ENCODE measurements around the gene CEACAM1. TPM values are rescaled to one million over a fixed set of nuclear protein-coding genes. Genes with fewer than 3 reads are reported as not detected.
"Not testable (repeated sequence)": the region's sequence is repeated elsewhere in the genome, so short reads cannot be mapped to it uniquely, and the experiment has no call there.

CEACAM1 gene

GRCh38 chr19:42461700-42462324, 66.5 kb downstream of the CEACAM1 start:
- no peak overlapping the region for H3K18ac ChIP-seq (ENCODE audit: low read depth in 1 of 2, low read length in 2 of 2)
- H3K9me3 ChIP-seq (ENCODE audit: control insufficient read depth, low read length) = no peaks in the 10 kb centered on the region
- H3K4me3 ChIP-seq (ENCODE audit: insufficient read depth in 1 of 2, low read depth in 1 of 2, low read length in 2 of 2) = no peak overlapping the region
- no peak overlapping the region for H3K14ac ChIP-seq (ENCODE audit: low read length in 2 of 2)
- no peak overlapping the region for H3K9ac ChIP-seq (ENCODE audit: low read length)
- no peak overlapping the region for H2BK120ac ChIP-seq (ENCODE audit: low read depth, low read length)
- no peak overlapping the region for H4K91ac ChIP-seq (ENCODE audit: low read length)
- H3K4me2 ChIP-seq (ENCODE audit: low read length, poor library complexity, severe bottlenecking) = no peak overlapping the region
- H2AFZ ChIP-seq (ENCODE audit: low read depth, low read length) = no peak overlapping the region
- no peak overlapping the region for H4K8ac ChIP-seq (ENCODE audit: low read length)
- no peak overlapping the region for H3K27ac ChIP-seq (ENCODE audit: low read length, poor library complexity, severe bottlenecking)
- H2BK15ac ChIP-seq (ENCODE audit: low read depth, poor library complexity, severe bottlenecking) = no peak overlapping the region
- no peak overlapping the region for H2AK5ac ChIP-seq (ENCODE audit: low read length, severe bottlenecking)
- no peak overlapping the region for H2BK5ac ChIP-seq (ENCODE audit: low read depth, low read length, poor library complexity, severe bottlenecking)
- H3K27me3 ChIP-seq (ENCODE audit: control insufficient read depth in 1 of 2, insufficient read depth in 1 of 2, low read length in 2 of 2) = peaks cover 0 to 69% of the 10 kb centered on the region in 2 experiments
- no peak overlapping the region for H3K4ac ChIP-seq (ENCODE audit: low read depth in 1 of 2, low read length in 2 of 2)
- no peaks in the 10 kb centered on the region for H3K79me1 ChIP-seq (replicated peaks; ENCODE audit: low read length, poor library complexity, severe bottlenecking)
- DNase-seq = no peak
- H3K4me1 ChIP-seq (ENCODE audit: control insufficient read depth, insufficient read depth, low read depth, low read length) = no peaks in the 10 kb centered on the region
- no peaks in the 10 kb centered on the region for H3K36me3 ChIP-seq (ENCODE audit: control insufficient read depth in 1 of 2, insufficient read depth in 2 of 2, low read depth in 1 of 2, low read length in 2 of 2)
- WGBS = 97% methylated on average over 4 of the region's 4 CpGs
- no peak overlapping the region for H3K23ac ChIP-seq (ENCODE audit: low read length in 2 of 2)
- H2BK12ac ChIP-seq (ENCODE audit: low read length in 2 of 2) = no peak overlapping the region

GRCh38 chr19:42461231-42461630, 67.0 kb downstream of the CEACAM1 start:
- H3K9ac ChIP-seq (ENCODE audit: low read length); H3K4ac ChIP-seq (ENCODE audit: low read depth in 1 of 2, low read length in 2 of 2); DNase-seq; H3K4me1 ChIP-seq (ENCODE audit: control insufficient read depth, insufficient read depth, low read depth, low read length); H3K18ac ChIP-seq (ENCODE audit: low read depth in 1 of 2, low read length in 2 of 2); H3K4me3 ChIP-seq (ENCODE audit: insufficient read depth in 1 of 2, low read depth in 1 of 2, low read length in 2 of 2); H3K27ac ChIP-seq (ENCODE audit: low read length, poor library complexity, severe bottlenecking); H3K36me3 ChIP-seq (ENCODE audit: control insufficient read depth in 1 of 2, insufficient read depth in 2 of 2, low read depth in 1 of 2, low read length in 2 of 2); H3K9me3 ChIP-seq (ENCODE audit: control insufficient read depth, low read length); H2BK5ac ChIP-seq (ENCODE audit: low read depth, low read length, poor library complexity, severe bottlenecking); H3K14ac ChIP-seq (ENCODE audit: low read length in 2 of 2); H2AFZ ChIP-seq (ENCODE audit: low read depth, low read length); H2BK12ac ChIP-seq (ENCODE audit: low read length in 2 of 2); H2AK5ac ChIP-seq (ENCODE audit: low read length, severe bottlenecking); H3K23ac ChIP-seq (ENCODE audit: low read length in 2 of 2); H4K91ac ChIP-seq (ENCODE audit: low read length); H4K8ac ChIP-seq (ENCODE audit: low read length); H2BK15ac ChIP-seq (ENCODE audit: low read depth, poor library complexity, severe bottlenecking); H2BK120ac ChIP-seq (ENCODE audit: low read depth, low read length); H3K4me2 ChIP-seq (ENCODE audit: low read length, poor library complexity, severe bottlenecking); H3K79me1 ChIP-seq (replicated peaks; ENCODE audit: low read length, poor library complexity, severe bottlenecking): not testable (repeated sequence)
- peaks cover 0 to 64% of the 10 kb centered on the region in 2 experiments for H3K27me3 ChIP-seq (ENCODE audit: control insufficient read depth in 1 of 2, insufficient read depth in 1 of 2, low read length in 2 of 2)
- WGBS = 93% methylated on average over 8 of the region's 8 CpGs

- 82% methylated on average over 2 of the region's 2 CpGs for WGBS
- no peak overlapping the region for H3K9ac ChIP-seq (ENCODE audit: low read length)
Observed at GRCh38 chr19:42459926-42460325, 68.4 kb downstream of the CEACAM1 start.

More at GRCh38 chr19:42459926-42460325, 68.4 kb downstream of the CEACAM1 start:
- Histone ChIP-seq H3K27ac (ENCODE audit: low read length, poor library complexity, severe bottlenecking) (no peak overlapping the region), H2BK120ac (ENCODE audit: low read depth, low read length) (no peak overlapping the region), H3K23ac (ENCODE audit: low read length in 2 of 2) (no peak overlapping the region), H3K4me3 (ENCODE audit: insufficient read depth in 1 of 2, low read depth in 1 of 2, low read length in 2 of 2) (no peak overlapping the region), H2BK12ac (ENCODE audit: low read length in 2 of 2) (no peak overlapping the region), H3K4me2 (ENCODE audit: low read length, poor library complexity, severe bottlenecking) (no peak overlapping the region), H2AK5ac (ENCODE audit: low read length, severe bottlenecking) (no peak overlapping the region), H4K91ac (ENCODE audit: low read length) (no peak overlapping the region), H3K18ac (ENCODE audit: low read depth in 1 of 2, low read length in 2 of 2) (no peak overlapping the region), H3K14ac (ENCODE audit: low read length in 2 of 2) (no peak overlapping the region), H3K4me1 (ENCODE audit: control insufficient read depth, insufficient read depth, low read depth, low read length) (no peaks in the 10 kb centered on the region), H2BK15ac (ENCODE audit: low read depth, poor library complexity, severe bottlenecking) (no peak overlapping the region), H4K8ac (ENCODE audit: low read length) (no peak overlapping the region), H2AFZ (ENCODE audit: low read depth, low read length) (no peak overlapping the region), H3K27me3 (ENCODE audit: control insufficient read depth in 1 of 2, insufficient read depth in 1 of 2, low read length in 2 of 2) (peaks cover 3 to 63% of the 10 kb centered on the region in 2 experiments), H3K4ac (ENCODE audit: low read depth in 1 of 2, low read length in 2 of 2) (no peak overlapping the region), H2BK5ac (ENCODE audit: low read depth, low read length, poor library complexity, severe bottlenecking) (no peak overlapping the region), H3K36me3 (ENCODE audit: control insufficient read depth in 1 of 2, insufficient read depth in 2 of 2, low read depth in 1 of 2, low read length in 2 of 2) (no peaks in the 10 kb centered on the region), H3K79me1 (replicated peaks; ENCODE audit: low read length, poor library complexity, severe bottlenecking) (no peaks in the 10 kb centered on the region), H3K9me3 (ENCODE audit: control insufficient read depth, low read length) (no peaks in the 10 kb centered on the region)
- DNase-seq = no peak

Small RNAs within 50 kb of the gene (small RNA-seq; reads per million reads assigned to genes)
- gene RNU4-60P (ENCODE audit: low read depth) = not detected
